ENCODE data around the gene CRYBB3. TPM values are rescaled to one million over a fixed set of nuclear protein-coding genes. Genes with fewer than 3 reads are reported as not detected.

CRYBB3 gene
- total and polyA plus RNA-seq, 10 donors: 0.16 to 0.80 TPM; not detected in 8

DNA sequence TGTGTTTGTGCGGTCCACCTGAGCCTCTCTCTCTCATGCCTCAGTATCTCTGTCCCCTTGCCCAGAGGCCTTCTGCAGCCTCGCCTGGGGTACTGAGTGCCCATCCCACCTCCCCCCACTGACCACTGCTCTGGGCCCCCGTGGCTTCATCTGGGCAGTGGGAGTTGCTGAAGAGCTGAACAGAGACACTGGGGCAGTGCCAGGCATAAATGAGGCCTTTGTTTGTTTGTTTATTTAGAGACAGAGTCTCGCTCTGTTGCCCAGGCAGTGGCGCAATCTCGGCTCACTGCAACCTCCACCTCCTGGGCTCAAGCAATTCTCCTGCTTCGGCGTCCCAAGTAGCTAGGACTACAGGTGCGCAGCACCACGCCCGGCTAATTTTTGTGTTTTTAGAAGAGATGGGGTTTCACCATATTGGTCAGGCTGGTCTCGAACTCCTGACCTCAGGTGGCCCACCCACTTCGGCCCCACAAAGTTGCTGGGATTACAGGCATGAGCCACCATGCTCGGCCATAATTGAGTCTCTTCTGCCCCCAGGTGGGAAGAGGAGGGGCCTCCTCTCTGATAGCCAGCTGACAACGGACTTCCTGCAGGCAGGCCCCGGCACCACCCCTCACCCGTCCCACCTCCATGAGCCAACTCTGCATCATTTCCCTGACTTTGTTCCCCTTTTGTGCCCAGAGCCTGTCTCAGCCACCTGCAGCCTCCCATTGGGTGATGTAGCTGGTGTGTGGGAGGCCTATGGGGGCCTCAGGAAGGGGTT, 9.3 kb downstream of the CRYBB3 start:
- Histone ChIP-seq H3K36me3 (no peaks in the 10 kb centered on the region), H3K4me3 (no peak overlapping the region), H3K27ac (no peak overlapping the region), H3K27me3 (replicated peaks in 1 of 7) (peaks cover 0 to 8% (median 0%) of the 10 kb centered on the region in 7 donors), H3K9me3 (peaks cover 0 to 10% (median 5%) of the 10 kb centered on the region in 8 donors), H3K4me1 (no peaks in the 10 kb centered on the region)
- intact Hi-C loops (cut with DNase I; ENCODE audit: low total_unique reads): loop anchor here (10.0 kb wide), 1 partner anchor 64 kb away; no protein-coding TSS in a partner anchor
- 71 to 77% (median 72%) methylated on average over 15 to 17 of the region's 17 CpGs for WGBS, 5 donors
- no peak for DNase-seq
- TF ChIP-seq POLR2AphosphoS5 (IDR thresholded peaks at IDR 0.05) (no peak), POLR2A (IDR thresholded peaks at IDR 0.05) (no peak)
- TF ChIP-seq, protein P1, sequence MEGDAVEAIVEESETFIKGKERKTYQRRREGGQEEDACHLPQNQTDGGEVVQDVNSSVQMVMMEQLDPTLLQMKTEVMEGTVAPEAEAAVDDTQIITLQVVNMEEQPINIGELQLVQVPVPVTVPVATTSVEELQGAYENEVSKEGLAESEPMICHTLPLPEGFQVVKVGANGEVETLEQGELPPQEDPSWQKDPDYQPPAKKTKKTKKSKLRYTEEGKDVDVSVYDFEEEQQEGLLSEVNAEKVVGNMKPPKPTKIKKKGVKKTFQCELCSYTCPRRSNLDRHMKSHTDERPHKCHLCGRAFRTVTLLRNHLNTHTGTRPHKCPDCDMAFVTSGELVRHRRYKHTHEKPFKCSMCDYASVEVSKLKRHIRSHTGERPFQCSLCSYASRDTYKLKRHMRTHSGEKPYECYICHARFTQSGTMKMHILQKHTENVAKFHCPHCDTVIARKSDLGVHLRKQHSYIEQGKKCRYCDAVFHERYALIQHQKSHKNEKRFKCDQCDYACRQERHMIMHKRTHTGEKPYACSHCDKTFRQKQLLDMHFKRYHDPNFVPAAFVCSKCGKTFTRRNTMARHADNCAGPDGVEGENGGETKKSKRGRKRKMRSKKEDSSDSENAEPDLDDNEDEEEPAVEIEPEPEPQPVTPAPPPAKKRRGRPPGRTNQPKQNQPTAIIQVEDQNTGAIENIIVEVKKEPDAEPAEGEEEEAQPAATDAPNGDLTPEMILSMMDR (IDR thresholded peaks at IDR 0.05 in 8 of 11, conservative IDR thresholded peaks at IDR 0.05 in 3 of 11): no peak

DNA sequence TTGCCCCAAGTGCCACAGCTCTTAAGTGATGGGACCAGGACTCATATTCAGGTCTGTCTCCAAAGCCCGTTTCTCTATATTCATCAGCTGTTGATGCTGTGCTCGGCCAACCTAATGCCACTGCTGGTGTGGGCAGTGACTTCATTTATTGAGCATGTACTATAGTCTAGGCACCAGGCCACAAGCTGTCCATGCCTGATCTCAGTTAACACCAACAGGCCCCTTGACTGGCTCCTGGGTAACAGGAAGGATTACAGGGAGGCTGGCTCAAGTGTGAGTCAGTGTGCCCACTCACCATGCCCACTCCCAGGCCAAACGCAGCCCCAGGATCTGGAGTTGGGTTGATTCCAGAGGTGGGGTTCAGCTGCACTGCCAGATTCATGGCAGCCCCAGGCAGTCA, 11.1 kb downstream of the CRYBB3 start:
- no peak for DNase-seq
- TF ChIP-seq POLR2AphosphoS5 (IDR thresholded peaks at IDR 0.05): no peak
- TF ChIP-seq, protein P1 (IDR thresholded peaks at IDR 0.05 in 8 of 11, conservative IDR thresholded peaks at IDR 0.05 in 3 of 11): no peak
- TF ChIP-seq POLR2A (IDR thresholded peaks at IDR 0.05): no peak
- no peak overlapping the region for H3K4me3 ChIP-seq
- H3K9me3 ChIP-seq: peaks cover 0 to 11% (median 5%) of the 10 kb centered on the region in 8 donors
- WGBS, 5 donors: 77 to 91% (median 86%) methylated on average over 1 to 3 of the region's 3 CpGs
- intact Hi-C loops (cut with DNase I; ENCODE audit: low total_unique reads): no loop called here
- no peaks in the 10 kb centered on the region for H3K4me1 ChIP-seq
- no peak overlapping the region for H3K27ac ChIP-seq
- no peaks in the 10 kb centered on the region for H3K36me3 ChIP-seq
- peaks cover 0 to 15% (median 0%) of the 10 kb centered on the region in 7 donors for H3K27me3 ChIP-seq (replicated peaks in 1 of 7)

DNA sequence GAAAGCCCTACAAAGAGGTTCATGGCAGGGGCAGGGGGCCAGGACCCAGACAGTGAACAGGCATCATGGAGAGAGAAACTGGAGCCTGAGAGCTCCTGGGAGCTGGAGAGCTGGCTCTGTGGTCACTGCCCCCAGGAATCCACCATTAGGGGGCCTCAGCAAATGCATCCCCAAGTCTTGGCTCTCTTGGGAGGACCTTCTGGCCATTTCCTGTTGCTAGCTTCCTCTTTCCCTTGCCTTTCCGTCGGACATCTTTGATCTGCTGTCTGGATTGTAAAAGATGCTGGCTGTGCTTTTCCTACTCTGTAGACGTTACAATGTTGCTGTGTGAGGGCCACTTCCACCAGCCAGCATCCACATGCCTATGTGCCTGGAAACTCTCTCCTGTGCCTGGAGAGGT, 12.7 kb downstream of the CRYBB3 start:
- no peak for DNase-seq
- Histone ChIP-seq H3K27me3 (replicated peaks in 1 of 7) (peaks cover 0 to 22% (median 0%) of the 10 kb centered on the region in 7 donors), H3K36me3 (no peaks in the 10 kb centered on the region), H3K27ac (no peak overlapping the region), H3K4me3 (no peak overlapping the region), H3K9me3 (peaks cover 0 to 11% (median 5%) of the 10 kb centered on the region in 8 donors), H3K4me1 (no peaks in the 10 kb centered on the region)
- intact Hi-C loops (cut with DNase I; ENCODE audit: low total_unique reads): no loop called here
- 12 to 36% (median 22%) methylated on average over 3 of the region's 3 CpGs for WGBS, 5 donors
- TF ChIP-seq POLR2A (IDR thresholded peaks at IDR 0.05) (no peak), POLR2AphosphoS5 (IDR thresholded peaks at IDR 0.05) (no peak)
- TF ChIP-seq, protein P1 (IDR thresholded peaks at IDR 0.05 in 8 of 11, conservative IDR thresholded peaks at IDR 0.05 in 3 of 11): no peak

DNA sequence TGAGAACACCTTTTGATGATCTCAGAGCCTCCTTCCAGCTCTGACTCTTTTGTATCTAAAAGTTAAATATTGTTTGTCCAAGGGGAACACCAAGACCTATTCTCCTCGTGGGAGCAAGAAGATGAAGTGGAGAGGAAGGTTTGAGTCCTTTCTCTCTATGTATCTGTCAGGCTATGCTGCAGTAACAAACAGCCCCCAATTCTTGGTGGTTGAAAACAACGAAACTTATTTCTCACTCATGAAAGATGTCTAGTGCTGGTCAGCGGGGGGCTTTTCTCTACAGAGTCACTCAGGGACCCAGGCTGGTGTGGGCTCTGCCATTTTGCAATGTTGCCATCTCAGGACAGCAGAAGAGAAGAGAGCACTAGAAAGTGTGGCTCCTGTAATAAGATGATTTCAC, 13.6 kb downstream of the CRYBB3 start:
- peaks cover 0 to 11% (median 5%) of the 10 kb centered on the region in 8 donors for H3K9me3 ChIP-seq
- H3K27ac ChIP-seq: no peak overlapping the region
- H3K36me3 ChIP-seq: no peaks in the 10 kb centered on the region
- intact Hi-C loops (cut with DNase I; ENCODE audit: low total_unique reads): no loop called here
- peaks cover 0 to 30% (median 0%) of the 10 kb centered on the region in 7 donors for H3K27me3 ChIP-seq (replicated peaks in 1 of 7)
- H3K4me1 ChIP-seq: no peaks in the 10 kb centered on the region
- H3K4me3 ChIP-seq: no peak overlapping the region
- DNase-seq: no peak
- TF ChIP-seq, protein P1 (IDR thresholded peaks at IDR 0.05 in 8 of 11, conservative IDR thresholded peaks at IDR 0.05 in 3 of 11): no peak
- TF ChIP-seq POLR2A (IDR thresholded peaks at IDR 0.05) (no peak), POLR2AphosphoS5 (IDR thresholded peaks at IDR 0.05) (no peak)
- WGBS, 5 donors: 63 to 79% (median 76%) methylated on average over 3 of the region's 3 CpGs

Data from spleen (tissue), 11 donors.